Testis (tissue), 2 donors: ENCODE measurements around the gene KAT2B.

Experiments used
- POLR2A ChIP-seq: fragments of 450-650 bp; IDR thresholded peaks from one replicate; pipeline ENCODE4 v1.6.1; 2017; ENCODE audit warnings: antibody characterized with exemption, mild to moderate bottlenecking, moderate library complexity
- TF ChIP-seq, protein P1 (sequence below), 3 experiments: fragments of 450-650 bp in 2 of 3; fragments of 200-600 bp in 1 of 3; sonication (generic) in 1 of 3; IDR thresholded peaks; one replicate each; pipeline ENCODE4 v1.5.1; 2016 to 2019; ENCODE audit warnings: antibody characterized with exemption in 3 of 3, mild to moderate bottlenecking in 2 of 3, moderate library complexity in 1 of 3

DNA sequence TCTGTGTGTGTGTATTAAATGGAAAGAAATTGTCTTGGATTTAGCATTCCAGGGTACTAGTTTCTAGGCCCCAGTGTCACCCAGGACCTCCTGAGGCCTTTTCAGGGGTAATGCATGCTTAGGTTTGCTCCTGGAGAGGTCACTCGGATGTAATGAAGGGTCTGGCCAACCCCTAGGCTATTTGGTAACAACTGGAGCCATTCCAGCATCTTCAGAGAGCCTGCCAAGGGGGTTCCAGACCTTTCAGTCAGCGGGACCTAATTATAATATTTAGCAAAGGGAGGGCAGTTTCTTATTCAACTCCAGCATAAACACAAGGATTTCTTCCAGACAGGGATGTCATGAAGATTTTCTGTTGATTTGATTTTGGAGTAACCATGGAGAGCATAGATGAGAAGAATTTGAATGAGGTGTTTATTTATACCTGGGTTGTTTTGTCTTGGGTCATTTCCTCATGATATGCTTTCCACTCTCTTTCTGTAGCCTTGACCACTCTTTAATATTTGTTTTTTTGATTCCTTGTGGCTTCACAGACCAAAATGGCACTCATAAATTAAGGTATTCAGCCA, 17.4 kb downstream of the KAT2B start:
- TF ChIP-seq, protein P1, sequence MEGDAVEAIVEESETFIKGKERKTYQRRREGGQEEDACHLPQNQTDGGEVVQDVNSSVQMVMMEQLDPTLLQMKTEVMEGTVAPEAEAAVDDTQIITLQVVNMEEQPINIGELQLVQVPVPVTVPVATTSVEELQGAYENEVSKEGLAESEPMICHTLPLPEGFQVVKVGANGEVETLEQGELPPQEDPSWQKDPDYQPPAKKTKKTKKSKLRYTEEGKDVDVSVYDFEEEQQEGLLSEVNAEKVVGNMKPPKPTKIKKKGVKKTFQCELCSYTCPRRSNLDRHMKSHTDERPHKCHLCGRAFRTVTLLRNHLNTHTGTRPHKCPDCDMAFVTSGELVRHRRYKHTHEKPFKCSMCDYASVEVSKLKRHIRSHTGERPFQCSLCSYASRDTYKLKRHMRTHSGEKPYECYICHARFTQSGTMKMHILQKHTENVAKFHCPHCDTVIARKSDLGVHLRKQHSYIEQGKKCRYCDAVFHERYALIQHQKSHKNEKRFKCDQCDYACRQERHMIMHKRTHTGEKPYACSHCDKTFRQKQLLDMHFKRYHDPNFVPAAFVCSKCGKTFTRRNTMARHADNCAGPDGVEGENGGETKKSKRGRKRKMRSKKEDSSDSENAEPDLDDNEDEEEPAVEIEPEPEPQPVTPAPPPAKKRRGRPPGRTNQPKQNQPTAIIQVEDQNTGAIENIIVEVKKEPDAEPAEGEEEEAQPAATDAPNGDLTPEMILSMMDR (IDR thresholded peaks at IDR 0.05) = no peak
- no peak for TF ChIP-seq POLR2A
